Effector memory CD4-positive, alpha-beta T cell (primary cell): Measurements from ENCODE around the gene HES4.
"Not testable (repeated sequence)": the region's sequence is repeated elsewhere in the genome, so short reads cannot be mapped to it uniquely, and the experiment has no call there.

Experiments
- DNase-seq, 3 donors: peaks; one replicate each; pipeline ENCODE4 v3.0.0-alpha.2; 2020
- H3K27ac ChIP-seq: 2 replicates; pipeline ENCODE4 v1.7.0; 2013; ENCODE audit warnings: mild to moderate bottlenecking, low read length, moderate library complexity; ENCODE audit not compliant: insufficient read depth, poor library complexity, severe bottlenecking
- H3K27me3 ChIP-seq: replicated peaks from 2 replicates; pipeline ENCODE4 v1.7.0; 2013; ENCODE audit warnings: mild to moderate bottlenecking, low read length; ENCODE audit not compliant: insufficient read depth, control insufficient read depth, poor library complexity, severe bottlenecking
- H3K36me3 ChIP-seq: 2 replicates; pipeline ENCODE4 v1.7.0; 2013; ENCODE audit warnings: mild to moderate bottlenecking, low read length, moderate library complexity; ENCODE audit not compliant: control insufficient read depth, insufficient read depth
- H3K4me1 ChIP-seq: 2 replicates; pipeline ENCODE4 v1.7.0; 2013; ENCODE audit warnings: low read length, mild to moderate bottlenecking; ENCODE audit not compliant: control insufficient read depth, insufficient read depth, poor library complexity, severe bottlenecking
- H3K4me3 ChIP-seq: 2 replicates; pipeline ENCODE4 v1.7.0; 2013; ENCODE audit warnings: low read length, low read depth, mild to moderate bottlenecking; ENCODE audit not compliant: insufficient read depth, poor library complexity, severe bottlenecking
- H3K9me3 ChIP-seq: 2 replicates; pipeline ENCODE4 v1.7.0; 2013; ENCODE audit warnings: mild to moderate bottlenecking, low read length, moderate library complexity; ENCODE audit not compliant: control insufficient read depth

HES4 gene

DNA sequence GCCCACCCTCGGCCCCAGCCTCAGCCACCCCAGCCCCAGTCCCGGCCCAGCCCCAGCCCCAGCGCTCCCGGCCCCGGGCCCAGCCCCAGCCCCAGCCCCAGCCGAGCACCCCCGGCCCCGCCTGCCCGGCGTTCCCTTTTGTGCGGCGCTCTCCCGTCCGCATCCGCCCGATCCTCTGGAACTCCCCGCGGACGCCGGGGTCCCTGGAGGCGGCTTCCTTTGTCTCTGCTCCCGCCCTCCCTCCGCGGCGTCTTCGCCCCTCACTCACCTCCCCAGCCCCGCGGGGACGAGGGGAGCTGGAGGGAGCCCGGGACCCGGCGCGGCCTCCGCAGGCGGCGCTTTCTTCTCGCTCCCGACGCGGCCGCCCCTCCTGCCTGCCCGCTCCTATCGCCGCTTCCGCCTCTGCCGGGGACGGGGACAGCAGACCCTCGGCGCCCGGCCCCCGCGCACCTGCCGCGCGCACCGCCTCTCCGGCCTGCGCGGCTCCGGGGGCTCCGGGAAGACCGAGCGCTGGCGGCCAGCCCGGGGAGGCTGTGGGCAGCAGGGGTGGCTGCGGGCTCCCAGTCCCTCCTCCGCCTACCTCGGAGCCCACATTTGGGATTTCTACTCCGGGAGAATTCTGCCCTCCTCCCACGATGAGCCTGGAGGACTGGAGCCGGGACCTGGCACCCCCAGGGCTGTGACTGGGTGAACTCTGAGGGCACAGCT is 34.0 kb upstream of the HES4 start:
- peaks cover 42% of the 10 kb centered on the region for H3K27me3 ChIP-seq

GRCh38 chr1:1033009-1033587 is 33.2 kb upstream of the HES4 start:
- Histone ChIP-seq H3K9me3 (no peaks in the 10 kb centered on the region), H3K36me3 (no peaks in the 10 kb centered on the region), H3K4me1 (peaks cover 14% of the 10 kb centered on the region), H3K27me3 (peaks cover 42% of the 10 kb centered on the region), H3K4me3 (peak overlapping the region; percentile 33), H3K27ac (no peak overlapping the region)
- peak; percentile 73 to 76 (median 73) for DNase-seq

More for the DNA sequence above, 34.0 kb upstream of the HES4 start:
- Histone ChIP-seq H3K27ac (no peak overlapping the region), H3K4me1 (peaks cover 14% of the 10 kb centered on the region), H3K9me3 (no peaks in the 10 kb centered on the region), H3K4me3 (no peak overlapping the region), H3K36me3 (no peaks in the 10 kb centered on the region)
- no peak for DNase-seq

GRCh38 chr1:1032424-1032823 is 32.5 kb upstream of the HES4 start:
- H3K4me3 ChIP-seq = peak overlapping the region; percentile 33
- peaks cover 14% of the 10 kb centered on the region for H3K4me1 ChIP-seq
- H3K27me3 ChIP-seq = peaks cover 42% of the 10 kb centered on the region
- no peaks in the 10 kb centered on the region for H3K9me3 ChIP-seq
- no peak for DNase-seq
- H3K36me3 ChIP-seq = no peaks in the 10 kb centered on the region
- H3K27ac ChIP-seq = no peak overlapping the region

- Histone ChIP-seq H3K27me3 (peaks cover 42% of the 10 kb centered on the region), H3K27ac (no peak overlapping the region), H3K4me3 (no peak overlapping the region), H3K4me1 (peaks cover 14% of the 10 kb centered on the region), H3K36me3 (no peaks in the 10 kb centered on the region), H3K9me3 (no peaks in the 10 kb centered on the region)
- DNase-seq = no peak
Measured at GRCh38 chr1:1031659-1032235, 31.9 kb upstream of the HES4 start.

- not testable (repeated sequence) for DNase-seq, H3K4me3 ChIP-seq, H3K27ac ChIP-seq, H3K36me3 ChIP-seq, H3K9me3 ChIP-seq
- Histone ChIP-seq H3K27me3 (peaks cover 40% of the 10 kb centered on the region), H3K4me1 (peaks cover 14% of the 10 kb centered on the region)
Measured at GRCh38 chr1:1030867-1031658, 31.2 kb upstream of the HES4 start.

DNA sequence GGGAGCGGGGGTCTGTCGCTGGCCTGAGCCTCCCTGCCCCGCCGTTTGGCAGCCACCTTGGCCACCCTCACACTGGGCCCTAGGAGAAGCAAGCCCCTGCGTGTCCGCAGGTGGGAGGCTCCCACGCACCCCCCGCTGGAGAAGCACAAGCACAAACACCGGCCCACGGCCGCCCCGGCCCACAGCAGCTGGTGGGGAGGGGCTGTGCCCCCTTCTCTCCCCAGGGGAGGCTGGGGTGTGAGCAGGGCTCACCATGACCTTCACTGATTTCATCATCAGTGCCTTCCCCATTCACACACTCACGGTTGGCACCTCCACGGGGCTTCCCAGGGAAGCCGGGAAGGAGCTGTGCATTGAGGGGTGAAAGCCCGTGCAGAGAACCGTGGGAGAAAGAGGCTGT is 27.9 kb upstream of the HES4 start:
- no peak overlapping the region for H3K27ac ChIP-seq
- H3K4me3 ChIP-seq = no peak overlapping the region
- no peaks in the 10 kb centered on the region for H3K36me3 ChIP-seq
- no peak for DNase-seq
- H3K9me3 ChIP-seq = no peaks in the 10 kb centered on the region
- peaks cover 5% of the 10 kb centered on the region for H3K4me1 ChIP-seq
- H3K27me3 ChIP-seq = peaks cover 14% of the 10 kb centered on the region

DNA sequence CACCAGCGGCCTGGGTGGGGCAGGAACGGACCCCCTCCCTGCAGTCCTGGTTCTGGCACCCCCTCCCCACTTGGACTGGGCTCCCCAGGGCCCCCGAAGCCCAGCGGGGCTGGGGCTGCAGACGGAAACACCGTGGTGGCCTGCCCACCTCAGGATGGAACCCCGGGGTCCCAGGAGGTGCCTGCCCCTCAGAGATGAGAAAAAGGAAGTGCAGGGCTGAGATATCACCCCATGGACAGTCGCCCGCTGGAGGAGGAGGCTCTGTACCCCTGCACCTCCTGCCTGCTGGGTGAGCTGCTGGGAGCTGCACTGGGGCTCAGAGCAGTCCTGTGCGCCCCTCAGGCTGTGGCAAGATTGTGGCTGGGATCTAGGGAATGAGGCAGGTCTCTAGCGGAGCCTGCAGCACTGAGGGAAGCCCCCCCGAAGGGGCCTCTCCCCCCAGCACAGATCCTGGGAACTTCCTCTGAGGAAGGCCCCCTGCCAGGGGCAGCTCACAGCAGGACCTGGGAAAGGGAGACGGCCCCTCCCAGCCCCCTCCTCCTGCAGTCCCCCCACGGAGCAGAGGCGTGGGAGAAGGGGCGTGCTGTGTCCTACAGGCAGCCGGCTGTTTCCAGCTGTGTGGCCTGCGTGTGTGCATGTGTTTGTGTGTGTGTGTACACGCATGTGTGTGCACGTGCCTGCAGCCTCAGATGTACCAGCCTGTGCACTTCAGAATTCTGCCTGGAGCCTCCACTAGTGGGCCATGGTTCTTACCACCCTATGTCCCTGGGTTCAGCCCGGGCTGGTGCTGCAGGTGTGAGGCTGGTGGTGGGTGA is 26.9 kb upstream of the HES4 start:
- Histone ChIP-seq H3K36me3 (no peaks in the 10 kb centered on the region), H3K27ac (no peak overlapping the region), H3K9me3 (no peaks in the 10 kb centered on the region), H3K4me1 (peaks cover 5% of the 10 kb centered on the region), H3K27me3 (peaks cover 4% of the 10 kb centered on the region), H3K4me3 (no peak overlapping the region)
- DNase-seq = no peak

GRCh38 chr1:1025730-1026129 is 25.8 kb upstream of the HES4 start:
- Histone ChIP-seq H3K4me1 (peaks cover 9% of the 10 kb centered on the region), H3K27ac (no peak overlapping the region), H3K4me3 (no peak overlapping the region), H3K27me3 (no peaks in the 10 kb centered on the region), H3K36me3 (no peaks in the 10 kb centered on the region), H3K9me3 (no peaks in the 10 kb centered on the region)
- DNase-seq = no peak

GRCh38 chr1:1024771-1025699 is 25.1 kb upstream of the HES4 start:
- Histone ChIP-seq H3K36me3 (no peaks in the 10 kb centered on the region), H3K4me1 (peaks cover 15% of the 10 kb centered on the region), H3K9me3 (no peaks in the 10 kb centered on the region), H3K27me3 (no peaks in the 10 kb centered on the region), H3K27ac (no peak overlapping the region), H3K4me3 (no peak overlapping the region)
- no peak for DNase-seq
